ENCODE results near the gene GBX1.

The GBX1 gene

GRCh38 chr7:151161757-151162156 is 5.7 kb downstream of the GBX1 start:
- FAIRE-seq (no peak), DNase-seq (ENCODE audit: insufficient read length, low spot score) (no peak)
- TF ChIP-seq CTCF (IDR thresholded peaks at IDR 0.05; ENCODE audit: insufficient read depth, missing control alignments): no peak

GRCh38 chr7:151157645-151158329 is 9.7 kb downstream of the GBX1 start:
- no peak for FAIRE-seq
- DNase-seq (ENCODE audit: insufficient read length, low spot score): no peak
- no peak for TF ChIP-seq CTCF (IDR thresholded peaks at IDR 0.05; ENCODE audit: insufficient read depth, missing control alignments)

- TF ChIP-seq CTCF (IDR thresholded peaks at IDR 0.05; ENCODE audit: insufficient read depth, missing control alignments): no peak
- FAIRE-seq (no peak), DNase-seq (ENCODE audit: insufficient read length, low spot score) (no peak)
Observed at GRCh38 chr7:151152643-151153513, 14.6 kb downstream of the GBX1 start.

- no peak for TF ChIP-seq CTCF (IDR thresholded peaks at IDR 0.05; ENCODE audit: insufficient read depth, missing control alignments)
- FAIRE-seq (no peak), DNase-seq (ENCODE audit: insufficient read length, low spot score) (no peak)
Observed at GRCh38 chr7:151150388-151150787, 17.1 kb downstream of the GBX1 start.

GRCh38 chr7:151148319-151149259 is 18.9 kb downstream of the GBX1 start:
- FAIRE-seq (no peak), DNase-seq (ENCODE audit: insufficient read length, low spot score) (no peak)
- TF ChIP-seq CTCF (IDR thresholded peaks at IDR 0.05; ENCODE audit: insufficient read depth, missing control alignments): no peak

GRCh38 chr7:151146761-151147160 is 20.7 kb downstream of the GBX1 start:
- TF ChIP-seq CTCF (IDR thresholded peaks at IDR 0.05; ENCODE audit: insufficient read depth, missing control alignments): no peak
- DNase-seq (ENCODE audit: insufficient read length, low spot score) (no peak), FAIRE-seq (no peak)

Measured in D721Med (cell line).